ENCODE data around the gene LRMDA.

LRMDA gene

GRCh38 chr10:76337641-76338040 is 906.2 kb downstream of the LRMDA start:
- DNase-seq (no peak), ATAC-seq (ENCODE audit: insufficient read depth, low read depth) (no peak)
- H3K9me3 ChIP-seq (ENCODE audit: insufficient read depth, low read length, severe bottlenecking): no peaks in the 10 kb centered on the region
- H4K20me1 ChIP-seq (ENCODE audit: insufficient read depth, low read length): no peaks in the 10 kb centered on the region
- no peak for TF ChIP-seq EZH2 (IDR thresholded peaks at IDR 0.05; ENCODE audit: borderline replicate concordance, low read depth, low read length, severe bottlenecking)
- TF ChIP-seq CTCF (IDR thresholded peaks at IDR 0.05; ENCODE audit: borderline replicate concordance, extremely low read depth, low read length, poor library complexity, severe bottlenecking): no peak
- no peaks in the 10 kb centered on the region for H3K4me1 ChIP-seq (ENCODE audit: insufficient read depth, low read length)
- no peak overlapping the region for H2AFZ ChIP-seq (ENCODE audit: low read depth, low read length)
- H3K27ac ChIP-seq (ENCODE audit: low read length): no peak overlapping the region
- H3K4me3 ChIP-seq (ENCODE audit: low read depth in 1 of 2, low read length in 2 of 2): no peak overlapping the region
- no peaks in the 10 kb centered on the region for H3K36me3 ChIP-seq (ENCODE audit: insufficient read depth, low read length)
- no peak overlapping the region for H3K9ac ChIP-seq (ENCODE audit: low read depth, low read length)
- no peaks in the 10 kb centered on the region for H3K79me2 ChIP-seq (ENCODE audit: insufficient read depth, low read length)
- H3K4me2 ChIP-seq (ENCODE audit: insufficient read depth, low read length): no peak overlapping the region
- no peaks in the 10 kb centered on the region for H3K27me3 ChIP-seq (ENCODE audit: insufficient read depth, low read length, poor library complexity)

DNA sequence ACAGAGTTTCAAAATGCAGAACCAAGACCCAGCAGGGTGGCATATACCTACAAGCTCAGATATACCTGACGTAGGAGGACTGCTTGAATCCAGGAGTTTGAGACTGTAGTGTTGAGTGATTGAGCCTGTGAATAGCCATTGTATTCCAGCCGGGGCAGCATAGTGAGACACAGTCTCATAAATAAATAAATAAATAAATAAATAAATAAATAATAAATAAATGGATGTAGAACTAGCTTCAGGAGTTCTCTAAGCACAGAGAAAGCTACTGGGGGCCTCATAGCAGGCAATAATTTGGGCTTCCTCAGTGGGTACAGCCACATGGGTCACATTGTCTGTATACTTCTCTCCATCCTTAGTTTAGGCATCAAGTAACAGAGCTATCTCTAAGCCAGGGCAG is 906.8 kb downstream of the LRMDA start:
- no peak for TF ChIP-seq CTCF (IDR thresholded peaks at IDR 0.05; ENCODE audit: borderline replicate concordance, extremely low read depth, low read length, poor library complexity, severe bottlenecking)
- TF ChIP-seq EZH2 (IDR thresholded peaks at IDR 0.05; ENCODE audit: borderline replicate concordance, low read depth, low read length, severe bottlenecking): no peak
- no peak for DNase-seq
- ATAC-seq (ENCODE audit: insufficient read depth, low read depth): no peak
- no peaks in the 10 kb centered on the region for H3K4me1 ChIP-seq (ENCODE audit: insufficient read depth, low read length)
- H3K4me2 ChIP-seq (ENCODE audit: insufficient read depth, low read length): no peak overlapping the region
- no peak overlapping the region for H2AFZ ChIP-seq (ENCODE audit: low read depth, low read length)
- H3K9me3 ChIP-seq (ENCODE audit: insufficient read depth, low read length, severe bottlenecking): no peaks in the 10 kb centered on the region
- H4K20me1 ChIP-seq (ENCODE audit: insufficient read depth, low read length): no peaks in the 10 kb centered on the region
- no peaks in the 10 kb centered on the region for H3K36me3 ChIP-seq (ENCODE audit: insufficient read depth, low read length)
- H3K9ac ChIP-seq (ENCODE audit: low read depth, low read length): no peak overlapping the region
- no peaks in the 10 kb centered on the region for H3K27me3 ChIP-seq (ENCODE audit: insufficient read depth, low read length, poor library complexity)
- no peak overlapping the region for H3K27ac ChIP-seq (ENCODE audit: low read length)
- H3K4me3 ChIP-seq (ENCODE audit: low read depth in 1 of 2, low read length in 2 of 2): no peak overlapping the region
- no peaks in the 10 kb centered on the region for H3K79me2 ChIP-seq (ENCODE audit: insufficient read depth, low read length)

- Histone ChIP-seq H3K9ac (ENCODE audit: low read depth, low read length) (no peak overlapping the region), H3K79me2 (ENCODE audit: insufficient read depth, low read length) (no peaks in the 10 kb centered on the region), H3K27ac (ENCODE audit: low read length) (no peak overlapping the region), H4K20me1 (ENCODE audit: insufficient read depth, low read length) (no peaks in the 10 kb centered on the region), H3K9me3 (ENCODE audit: insufficient read depth, low read length, severe bottlenecking) (no peaks in the 10 kb centered on the region), H3K4me1 (ENCODE audit: insufficient read depth, low read length) (no peaks in the 10 kb centered on the region), H3K36me3 (ENCODE audit: insufficient read depth, low read length) (no peaks in the 10 kb centered on the region), H3K4me3 (ENCODE audit: low read depth in 1 of 2, low read length in 2 of 2) (no peak overlapping the region), H3K4me2 (ENCODE audit: insufficient read depth, low read length) (no peak overlapping the region), H2AFZ (ENCODE audit: low read depth, low read length) (no peak overlapping the region), H3K27me3 (ENCODE audit: insufficient read depth, low read length, poor library complexity) (no peaks in the 10 kb centered on the region)
- ATAC-seq (ENCODE audit: insufficient read depth, low read depth): no peak
- DNase-seq: no peak
- TF ChIP-seq CTCF (IDR thresholded peaks at IDR 0.05; ENCODE audit: borderline replicate concordance, extremely low read depth, low read length, poor library complexity, severe bottlenecking): no peak
These were observed 910.3 kb downstream of the LRMDA start for GRCh38 chr10:76341740-76342139.

- Histone ChIP-seq H3K36me3 (ENCODE audit: insufficient read depth, low read length) (no peaks in the 10 kb centered on the region), H3K4me3 (ENCODE audit: low read depth in 1 of 2, low read length in 2 of 2) (no peak overlapping the region), H3K9me3 (ENCODE audit: insufficient read depth, low read length, severe bottlenecking) (no peaks in the 10 kb centered on the region), H3K27ac (ENCODE audit: low read length) (no peak overlapping the region), H2AFZ (ENCODE audit: low read depth, low read length) (no peak overlapping the region), H3K9ac (ENCODE audit: low read depth, low read length) (no peak overlapping the region), H3K79me2 (ENCODE audit: insufficient read depth, low read length) (no peaks in the 10 kb centered on the region), H3K4me1 (ENCODE audit: insufficient read depth, low read length) (no peaks in the 10 kb centered on the region), H4K20me1 (ENCODE audit: insufficient read depth, low read length) (no peaks in the 10 kb centered on the region), H3K27me3 (ENCODE audit: insufficient read depth, low read length, poor library complexity) (no peaks in the 10 kb centered on the region), H3K4me2 (ENCODE audit: insufficient read depth, low read length) (no peak overlapping the region)
- DNase-seq: no peak
- ATAC-seq (ENCODE audit: insufficient read depth, low read depth): no peak
- TF ChIP-seq EZH2 (IDR thresholded peaks at IDR 0.05; ENCODE audit: borderline replicate concordance, low read depth, low read length, severe bottlenecking) (no peak), CTCF (IDR thresholded peaks at IDR 0.05; ENCODE audit: borderline replicate concordance, extremely low read depth, low read length, poor library complexity, severe bottlenecking) (no peak)
These were observed 911.6 kb downstream of the LRMDA start for GRCh38 chr10:76342996-76343395.

Data from DND-41 (cell line).